GM12892 (cell line): ENCODE results near the gene DENND5B.

ENCODE experiments used
- POLR2A ChIP-seq: IDR thresholded peaks from 2 replicates; pipeline ENCODE4 v1.6.1; 2011; ENCODE audit warnings: low read depth, low read length, control low read depth
- POLR2AphosphoS5 ChIP-seq: IDR thresholded peaks from 2 replicates; pipeline ENCODE4 v1.6.1; 2011; ENCODE audit warnings: low read depth, low read length, control low read depth
- TAF1 ChIP-seq: IDR thresholded peaks from 2 replicates; pipeline ENCODE4 v1.6.1; 2011; ENCODE audit warnings: low read depth, mild to moderate bottlenecking, control low read depth, low read length, borderline replicate concordance

DNA sequence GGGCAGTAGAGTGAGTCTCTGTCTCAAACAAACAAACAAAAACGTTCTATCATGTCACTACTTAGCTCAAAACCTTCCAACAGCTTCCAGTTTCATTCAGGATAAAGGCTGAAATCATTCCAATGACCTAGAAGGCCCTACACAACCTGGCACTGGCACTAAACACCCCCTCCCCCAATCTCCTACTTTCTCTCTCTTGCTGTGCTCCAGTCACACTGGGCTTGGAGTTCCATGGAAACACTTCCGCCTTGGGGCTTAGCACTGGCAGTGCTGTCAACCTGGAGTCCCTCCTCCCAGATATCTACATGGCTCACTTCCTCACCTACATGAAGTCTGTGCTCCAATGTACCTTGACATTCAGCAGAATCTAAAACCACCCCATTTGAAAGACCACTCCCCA is 199.9 kb downstream of the DENND5B start:
- no peak for TF ChIP-seq TAF1
- TF ChIP-seq POLR2AphosphoS5: no peak
- no peak for TF ChIP-seq POLR2A
